Measurements from ENCODE around the gene SART3.
"Not testable (repeated sequence)": the region's sequence is repeated elsewhere in the genome, so short reads cannot be mapped to it uniquely, and the experiment has no call there.

The SART3 gene

GRCh38 chr12:108596854-108597558 lies 36.0 kb upstream of the SART3 start:
- DNase-seq (ENCODE audit: low read depth, low spot score): no peak

- no peak for DNase-seq (ENCODE audit: low read depth, low spot score)
These were observed 35.0 kb upstream of the SART3 start for GRCh38 chr12:108595711-108596647.

DNA sequence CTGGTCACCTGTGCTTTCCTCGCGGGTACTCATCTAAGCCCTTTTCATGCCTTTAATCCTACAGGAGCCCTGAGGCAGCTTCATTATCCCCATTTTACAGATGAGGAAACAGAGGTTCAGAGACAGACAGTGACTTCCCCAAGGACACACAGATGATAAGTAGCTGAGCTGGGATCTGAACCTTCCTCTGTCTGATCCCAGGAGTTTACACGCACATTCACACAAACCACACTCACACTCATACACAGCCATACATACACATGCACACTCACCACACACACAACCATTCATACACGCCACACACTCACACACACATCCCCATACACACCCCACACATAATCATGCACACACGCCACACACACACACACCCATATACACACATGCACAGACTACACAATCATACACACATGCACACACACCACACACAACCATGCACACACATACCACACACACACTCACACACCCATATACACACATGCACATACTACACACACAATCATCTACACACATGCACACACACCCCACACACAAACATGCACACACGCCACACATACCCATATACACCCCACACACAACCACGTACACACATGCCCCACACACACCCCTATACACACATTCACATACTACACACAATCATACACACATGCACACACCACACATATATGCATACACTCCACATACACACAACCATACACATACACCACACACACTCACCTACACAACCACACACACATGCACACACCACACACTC lies 34.2 kb upstream of the SART3 start:
- no peak for DNase-seq (ENCODE audit: low read depth, low spot score)

GRCh38 chr12:108594323-108594903 lies 33.4 kb upstream of the SART3 start:
- no peak for DNase-seq (ENCODE audit: low read depth, low spot score)

DNA sequence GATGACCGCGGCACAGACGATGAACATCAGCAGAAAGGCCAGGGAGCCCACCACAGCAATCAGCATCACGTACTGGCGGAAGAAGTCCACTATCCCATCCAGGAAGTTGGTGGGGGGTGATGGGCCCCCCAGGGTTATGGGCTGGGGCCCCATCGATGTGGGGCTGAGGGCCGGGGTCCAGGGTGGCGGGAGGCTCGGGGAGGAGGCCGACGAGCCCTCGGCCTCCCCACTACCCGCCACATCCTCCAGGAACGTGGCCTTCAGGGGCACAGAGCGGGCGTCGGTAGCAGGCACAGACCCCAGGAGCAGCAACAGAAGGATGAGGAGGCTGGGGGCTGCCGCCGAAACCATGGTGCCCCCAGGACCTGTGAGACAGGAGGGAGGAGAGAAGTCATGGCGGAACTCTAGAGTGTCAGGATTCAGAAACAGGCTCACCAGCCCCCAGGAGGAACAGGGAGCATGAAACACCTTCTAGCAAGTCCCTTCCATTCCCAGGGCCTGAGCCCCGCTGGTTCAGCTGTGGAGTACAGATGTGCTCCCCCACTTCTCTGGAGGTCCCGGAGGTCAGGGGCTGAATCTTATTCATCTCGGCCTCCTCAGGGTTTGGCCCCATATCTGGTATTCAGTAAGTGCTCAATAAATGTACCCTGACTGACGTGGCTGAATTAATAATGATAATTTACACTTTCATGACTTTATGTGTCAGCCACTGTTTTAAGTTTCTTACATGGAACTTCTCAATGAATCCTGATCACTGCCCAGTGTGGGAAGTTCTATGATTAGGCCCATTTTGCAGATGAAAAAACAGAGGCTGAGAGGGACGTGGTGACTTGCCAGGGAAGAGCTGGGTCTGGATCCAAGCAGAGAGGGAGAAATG lies 31.3 kb upstream of the SART3 start:
- no peak for DNase-seq (ENCODE audit: low read depth, low spot score)

- DNase-seq (ENCODE audit: low read depth, low spot score): no peak
These were observed 30.5 kb upstream of the SART3 start for GRCh38 chr12:108591267-108591980.

DNA sequence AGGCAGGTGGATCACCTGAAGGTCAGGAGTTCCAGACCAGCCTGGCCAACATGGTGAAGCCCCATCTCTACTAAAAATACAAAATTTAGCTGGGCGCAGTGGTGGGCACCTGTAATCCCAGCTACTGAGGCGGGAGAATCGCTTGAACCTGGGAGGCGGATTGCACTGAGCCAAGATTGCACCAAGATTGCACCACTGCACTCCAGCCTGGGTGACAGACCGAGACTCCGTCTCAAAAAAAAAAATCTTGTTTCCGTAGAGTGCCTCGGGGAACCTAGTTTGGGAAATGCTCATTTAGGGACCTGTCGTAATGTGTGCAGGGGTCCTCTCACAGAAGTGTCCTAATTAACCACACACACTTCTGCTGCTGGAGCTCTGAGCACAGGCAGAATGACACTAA lies 29.5 kb upstream of the SART3 start:
- not testable (repeated sequence) for DNase-seq (ENCODE audit: low read depth, low spot score)

GRCh38 chr12:108589840-108590229 lies 28.9 kb upstream of the SART3 start:
- no peak for DNase-seq (ENCODE audit: low read depth, low spot score)

- peak; percentile 62 for DNase-seq (ENCODE audit: low read depth, low spot score)
These were observed 28.3 kb upstream of the SART3 start for GRCh38 chr12:108589028-108589839.

- no peak for DNase-seq (ENCODE audit: low read depth, low spot score)
These were observed 26.9 kb upstream of the SART3 start for GRCh38 chr12:108587826-108588225.

- no peak for DNase-seq (ENCODE audit: low read depth, low spot score)
These were observed 25.3 kb upstream of the SART3 start for GRCh38 chr12:108586306-108586705.

GRCh38 chr12:108585864-108586263 lies 24.9 kb upstream of the SART3 start:
- no peak for DNase-seq (ENCODE audit: low read depth, low spot score)

DNA sequence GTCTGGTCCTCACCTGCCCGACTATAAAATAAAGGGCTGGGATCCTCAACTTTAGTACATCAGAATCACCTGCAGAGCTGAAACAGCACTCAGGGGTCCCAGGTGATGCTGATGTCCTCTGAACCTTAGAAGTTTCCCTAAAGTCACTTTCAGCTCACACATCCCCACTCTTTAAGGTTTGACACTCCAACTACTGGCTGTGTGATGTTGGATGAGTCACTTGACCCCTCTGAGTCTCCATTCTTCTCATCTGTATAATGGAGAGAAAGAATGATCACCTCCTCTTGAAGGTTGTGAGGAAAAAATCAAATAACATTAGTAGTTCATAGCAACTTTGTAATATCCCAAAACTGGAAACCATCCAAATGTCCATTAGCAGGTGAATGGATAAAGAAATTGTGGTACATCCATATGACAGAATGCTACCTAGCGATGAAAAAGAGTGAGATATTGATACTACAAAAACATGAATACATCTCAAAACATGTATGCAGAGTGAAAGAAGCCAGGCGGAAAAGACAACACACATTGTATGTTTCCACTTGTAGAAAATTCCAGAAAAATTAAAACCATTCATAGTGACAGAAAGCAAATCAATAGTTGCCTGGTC lies 23.6 kb upstream of the SART3 start:
- no peak for DNase-seq (ENCODE audit: low read depth, low spot score)

DNA sequence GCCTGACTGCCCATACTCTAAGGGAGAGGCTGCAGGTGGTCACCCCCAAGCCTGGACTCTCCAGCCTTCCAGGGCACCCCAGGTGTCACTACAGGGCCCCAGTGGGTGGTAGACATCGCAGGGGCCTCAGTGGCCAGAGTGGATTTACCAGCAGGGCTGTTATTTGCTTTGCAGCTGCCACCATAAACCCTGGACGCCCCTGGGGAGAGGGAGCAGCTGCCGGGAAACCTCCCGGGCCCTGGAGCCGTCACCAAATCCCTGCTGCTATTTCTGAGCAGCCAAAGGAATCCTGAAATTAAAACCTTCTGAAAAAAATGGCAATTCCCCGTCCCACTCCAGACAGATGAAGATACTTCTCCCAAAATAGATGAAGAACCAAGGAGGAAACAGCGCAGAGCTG lies 23.0 kb upstream of the SART3 start:
- DNase-seq (ENCODE audit: low read depth, low spot score): no peak

DNA sequence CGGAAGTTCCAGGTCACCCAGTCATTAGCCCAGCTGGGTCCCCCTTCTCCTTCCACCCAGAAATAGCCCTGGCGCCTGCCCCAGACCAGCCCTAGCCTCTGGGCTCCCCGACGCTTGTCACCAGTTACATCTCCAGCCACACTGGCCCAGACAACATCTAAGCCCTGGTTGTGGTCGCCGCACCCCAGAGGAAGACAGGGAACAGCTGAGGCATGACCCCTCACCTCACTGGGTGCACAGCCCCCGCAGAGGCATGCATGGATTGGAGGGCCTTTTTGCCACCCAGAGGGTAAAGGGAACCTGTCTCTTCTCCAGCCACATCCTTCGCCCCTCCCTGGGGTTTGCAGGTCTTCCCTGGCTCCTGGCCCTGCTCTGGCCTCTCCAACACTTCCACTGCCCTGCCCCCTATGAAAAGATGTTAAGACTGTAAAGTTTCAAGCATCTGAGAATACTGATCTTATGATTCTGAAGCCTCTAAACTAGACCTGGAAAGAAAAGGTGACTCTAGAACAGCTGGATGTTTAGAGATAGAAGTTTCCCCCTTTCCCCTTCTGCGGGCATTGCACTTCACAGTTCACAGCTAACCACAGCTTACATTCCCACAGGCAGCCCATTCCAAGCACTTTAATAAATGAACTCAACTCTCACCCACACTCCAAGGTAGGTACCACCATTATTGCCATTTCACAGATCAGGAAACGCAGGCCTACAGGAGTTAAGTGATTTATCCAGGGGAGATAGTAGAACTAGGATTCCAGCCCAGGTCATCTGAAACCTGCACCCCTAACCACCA lies 22.2 kb upstream of the SART3 start:
- DNase-seq (ENCODE audit: low read depth, low spot score): peak; percentile 45

DNA sequence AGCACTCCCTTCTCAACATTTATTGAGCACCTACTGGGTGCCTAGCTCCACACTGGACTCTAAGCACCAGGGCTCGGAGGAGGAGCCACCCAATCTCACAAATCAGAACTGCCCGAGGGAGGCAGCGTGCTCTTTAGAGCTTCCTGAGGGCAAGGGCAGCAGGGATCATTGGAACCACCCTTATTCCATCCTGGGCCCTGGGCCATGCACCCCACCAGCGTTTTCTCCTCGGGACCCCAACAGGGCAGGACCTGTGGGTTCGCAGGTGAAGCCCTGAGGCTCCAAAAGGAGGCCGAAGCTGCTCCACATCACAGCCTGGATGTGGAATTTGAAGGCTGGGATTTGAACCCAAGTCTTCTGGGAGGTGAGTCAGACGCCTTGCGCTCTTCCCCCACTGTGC lies 21.5 kb upstream of the SART3 start:
- no peak for DNase-seq (ENCODE audit: low read depth, low spot score)

DNA sequence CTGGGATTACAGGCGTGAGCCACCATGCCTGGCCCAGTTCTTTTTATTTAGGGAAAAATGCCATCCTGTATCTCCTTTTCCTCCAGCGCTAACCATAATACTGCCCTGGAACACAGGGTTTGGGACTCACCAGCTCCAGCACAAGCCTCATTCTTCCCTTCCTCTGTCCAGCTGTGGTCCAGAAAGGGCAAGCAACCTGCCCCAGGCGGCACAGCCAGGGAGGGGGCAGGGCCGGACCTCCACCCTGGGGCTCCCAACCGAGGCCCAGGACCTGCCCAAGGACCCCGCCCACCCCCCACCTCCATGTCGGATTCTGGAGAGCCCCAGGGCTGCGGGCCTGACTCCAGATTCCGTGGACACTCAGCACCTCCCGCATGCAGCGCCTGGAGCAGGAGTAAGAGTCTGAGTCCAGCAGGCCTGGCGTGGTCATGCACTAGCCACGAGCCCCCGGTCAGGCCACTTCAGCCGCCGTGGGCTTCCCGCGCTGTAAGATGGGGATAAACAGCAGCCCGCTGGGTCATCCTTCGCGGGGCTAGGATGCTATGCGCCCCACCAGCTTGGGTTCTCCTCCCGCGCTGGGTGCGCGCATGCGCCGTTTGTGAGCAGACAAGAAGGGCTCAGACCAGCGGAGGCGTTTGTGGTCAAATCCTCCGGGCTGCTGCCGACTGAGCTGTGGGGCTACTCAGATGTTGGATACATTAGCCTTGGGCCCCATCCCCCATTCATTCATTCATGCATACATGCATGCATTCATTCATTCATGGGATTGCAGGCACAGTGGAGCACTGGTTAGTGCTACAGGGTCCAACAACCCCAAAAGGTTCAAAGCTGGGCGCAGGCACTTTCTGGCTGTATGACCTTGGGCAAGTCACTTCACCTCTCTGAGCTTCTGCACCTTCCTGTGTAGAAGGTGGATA lies 20.6 kb upstream of the SART3 start:
- no peak for DNase-seq (ENCODE audit: low read depth, low spot score)

Measured in astrocyte of the hippocampus (primary cell).